ENCODE measurements around the gene WWC2.

The WWC2 gene

GRCh38 chr4:183081116-183081469 lies 18.0 kb upstream of the WWC2 start:
- H3K79me2 ChIP-seq (ENCODE audit: control insufficient read depth, insufficient read depth, low read length), result no peaks in the 10 kb centered on the region
- no peak overlapping the region for H3K18ac ChIP-seq (ENCODE audit: low read length)
- no peak overlapping the region for H4K5ac ChIP-seq (ENCODE audit: low read length)
- H3K79me1 ChIP-seq (ENCODE audit: low read length), result no peaks in the 10 kb centered on the region
- no peak overlapping the region for H3K4ac ChIP-seq (ENCODE audit: low read depth, low read length)
- no peaks in the 10 kb centered on the region for H3K36me3 ChIP-seq (ENCODE audit: control insufficient read depth, insufficient read depth, low read length)
- H4K8ac ChIP-seq (ENCODE audit: low read depth, low read length), result no peak overlapping the region
- H3K27me3 ChIP-seq (ENCODE audit: insufficient read depth, low read length, poor library complexity), result no peaks in the 10 kb centered on the region
- WGBS (ENCODE audit: extremely low coverage, insufficient coverage, low lambda C conversion rate), result no CpG with 5 or more reads among the region's 3 CpGs
- no peak overlapping the region for H2BK5ac ChIP-seq (ENCODE audit: low read length)
- no peak overlapping the region for H3K56ac ChIP-seq (ENCODE audit: low read length)
- H2BK15ac ChIP-seq (replicated peaks; ENCODE audit: low read depth), result no peak overlapping the region
- no peak overlapping the region for H2AK5ac ChIP-seq (ENCODE audit: low read length)
- H3K4me2 ChIP-seq (ENCODE audit: low read length), result no peak overlapping the region
- DNase-seq, result no peak
- no peak overlapping the region for H3K9ac ChIP-seq (ENCODE audit: low read length)
- no peak overlapping the region for H3K4me3 ChIP-seq (ENCODE audit: low read length)
- no peak overlapping the region for H2BK120ac ChIP-seq (ENCODE audit: low read depth, low read length)
- no peak overlapping the region for H3K23ac ChIP-seq (ENCODE audit: low read length)
- H3K27ac ChIP-seq (ENCODE audit: low read depth, low read length), result no peak overlapping the region
- H3K4me1 ChIP-seq (ENCODE audit: control insufficient read depth, low read depth, low read length), result peaks cover under 1% of the 10 kb centered on the region

GRCh38 chr4:183082053-183082452 lies 17.0 kb upstream of the WWC2 start:
- Histone ChIP-seq H3K27ac (ENCODE audit: low read depth, low read length) (no peak overlapping the region), H3K4me1 (ENCODE audit: control insufficient read depth, low read depth, low read length) (no peaks in the 10 kb centered on the region), H3K79me1 (ENCODE audit: low read length) (no peaks in the 10 kb centered on the region), H3K18ac (ENCODE audit: low read length) (no peak overlapping the region), H2AK5ac (ENCODE audit: low read length) (no peak overlapping the region), H2BK120ac (ENCODE audit: low read depth, low read length) (no peak overlapping the region), H3K4ac (ENCODE audit: low read depth, low read length) (no peak overlapping the region), H3K79me2 (ENCODE audit: control insufficient read depth, insufficient read depth, low read length) (no peaks in the 10 kb centered on the region), H4K5ac (ENCODE audit: low read length) (no peak overlapping the region), H3K36me3 (ENCODE audit: control insufficient read depth, insufficient read depth, low read length) (no peaks in the 10 kb centered on the region), H3K27me3 (ENCODE audit: insufficient read depth, low read length, poor library complexity) (no peaks in the 10 kb centered on the region), H3K9ac (ENCODE audit: low read length) (no peak overlapping the region), H4K8ac (ENCODE audit: low read depth, low read length) (no peak overlapping the region), H3K4me2 (ENCODE audit: low read length) (no peak overlapping the region), H3K23ac (ENCODE audit: low read length) (no peak overlapping the region), H2BK15ac (replicated peaks; ENCODE audit: low read depth) (no peak overlapping the region), H3K4me3 (ENCODE audit: low read length) (no peak overlapping the region), H3K56ac (ENCODE audit: low read length) (no peak overlapping the region), H2BK5ac (ENCODE audit: low read length) (no peak overlapping the region)
- WGBS (ENCODE audit: extremely low coverage, insufficient coverage, low lambda C conversion rate), result no CpG with 5 or more reads among the region's 3 CpGs
- no peak for DNase-seq

- no CpG with 5 or more reads among the region's 6 CpGs for WGBS (ENCODE audit: extremely low coverage, insufficient coverage, low lambda C conversion rate)
- no peak overlapping the region for H3K27ac ChIP-seq (ENCODE audit: low read depth, low read length)
- H3K4ac ChIP-seq (ENCODE audit: low read depth, low read length), result no peak overlapping the region
- H3K79me1 ChIP-seq (ENCODE audit: low read length), result no peaks in the 10 kb centered on the region
- no peaks in the 10 kb centered on the region for H3K4me1 ChIP-seq (ENCODE audit: control insufficient read depth, low read depth, low read length)
- H3K79me2 ChIP-seq (ENCODE audit: control insufficient read depth, insufficient read depth, low read length), result peaks cover 3% of the 10 kb centered on the region
- no peak overlapping the region for H3K18ac ChIP-seq (ENCODE audit: low read length)
- no peak for DNase-seq
- no peak overlapping the region for H3K4me2 ChIP-seq (ENCODE audit: low read length)
- H3K56ac ChIP-seq (ENCODE audit: low read length), result no peak overlapping the region
- no peak overlapping the region for H4K5ac ChIP-seq (ENCODE audit: low read length)
- no peak overlapping the region for H2BK120ac ChIP-seq (ENCODE audit: low read depth, low read length)
- H2BK15ac ChIP-seq (replicated peaks; ENCODE audit: low read depth), result no peak overlapping the region
- H2AK5ac ChIP-seq (ENCODE audit: low read length), result no peak overlapping the region
- H3K27me3 ChIP-seq (ENCODE audit: insufficient read depth, low read length, poor library complexity), result no peaks in the 10 kb centered on the region
- no peak overlapping the region for H2BK5ac ChIP-seq (ENCODE audit: low read length)
- no peaks in the 10 kb centered on the region for H3K36me3 ChIP-seq (ENCODE audit: control insufficient read depth, insufficient read depth, low read length)
- no peak overlapping the region for H3K9ac ChIP-seq (ENCODE audit: low read length)
- no peak overlapping the region for H3K23ac ChIP-seq (ENCODE audit: low read length)
- no peak overlapping the region for H4K8ac ChIP-seq (ENCODE audit: low read depth, low read length)
- H3K4me3 ChIP-seq (ENCODE audit: low read length), result no peak overlapping the region
Measured at GRCh38 chr4:183094393-183095198, 4.5 kb upstream of the WWC2 start.

- H2BK15ac ChIP-seq (replicated peaks; ENCODE audit: low read depth), result no peak overlapping the region
- no peak overlapping the region for H3K4me3 ChIP-seq (ENCODE audit: low read length)
- no peak overlapping the region for H2BK5ac ChIP-seq (ENCODE audit: low read length)
- no peak overlapping the region for H2BK120ac ChIP-seq (ENCODE audit: low read depth, low read length)
- H3K9ac ChIP-seq (ENCODE audit: low read length), result no peak overlapping the region
- no peak for DNase-seq
- no peaks in the 10 kb centered on the region for H3K27me3 ChIP-seq (ENCODE audit: insufficient read depth, low read length, poor library complexity)
- H3K4me2 ChIP-seq (ENCODE audit: low read length), result no peak overlapping the region
- no peak overlapping the region for H3K4ac ChIP-seq (ENCODE audit: low read depth, low read length)
- no peak overlapping the region for H3K56ac ChIP-seq (ENCODE audit: low read length)
- no peak overlapping the region for H2AK5ac ChIP-seq (ENCODE audit: low read length)
- H3K18ac ChIP-seq (ENCODE audit: low read length), result no peak overlapping the region
- H3K23ac ChIP-seq (ENCODE audit: low read length), result no peak overlapping the region
- H4K8ac ChIP-seq (ENCODE audit: low read depth, low read length), result no peak overlapping the region
- no peak overlapping the region for H4K5ac ChIP-seq (ENCODE audit: low read length)
- no peaks in the 10 kb centered on the region for H3K79me1 ChIP-seq (ENCODE audit: low read length)
- H3K4me1 ChIP-seq (ENCODE audit: control insufficient read depth, low read depth, low read length), result no peaks in the 10 kb centered on the region
- no peak overlapping the region for H3K27ac ChIP-seq (ENCODE audit: low read depth, low read length)
- H3K79me2 ChIP-seq (ENCODE audit: control insufficient read depth, insufficient read depth, low read length), result peaks cover 8% of the 10 kb centered on the region
- no CpG with 5 or more reads among the region's 1 CpG for WGBS (ENCODE audit: extremely low coverage, insufficient coverage, low lambda C conversion rate)
- no peaks in the 10 kb centered on the region for H3K36me3 ChIP-seq (ENCODE audit: control insufficient read depth, insufficient read depth, low read length)
Measured at GRCh38 chr4:183095199-183095512, 3.9 kb upstream of the WWC2 start.

GRCh38 chr4:183096276-183096965 lies 2.6 kb upstream of the WWC2 start:
- H3K4me1 ChIP-seq (ENCODE audit: control insufficient read depth, low read depth, low read length), result no peaks in the 10 kb centered on the region
- H2BK15ac ChIP-seq (replicated peaks; ENCODE audit: low read depth), result peak overlapping the region; percentile 79
- no peak overlapping the region for H4K8ac ChIP-seq (ENCODE audit: low read depth, low read length)
- H3K9ac ChIP-seq (ENCODE audit: low read length), result peak overlapping the region; percentile 21
- no peaks in the 10 kb centered on the region for H3K79me1 ChIP-seq (ENCODE audit: low read length)
- peak overlapping the region; percentile 4 for H3K56ac ChIP-seq (ENCODE audit: low read length)
- no CpG with 5 or more reads among the region's 15 CpGs for WGBS (ENCODE audit: extremely low coverage, insufficient coverage, low lambda C conversion rate)
- no peak overlapping the region for H2BK120ac ChIP-seq (ENCODE audit: low read depth, low read length)
- no peak overlapping the region for H3K23ac ChIP-seq (ENCODE audit: low read length)
- peak overlapping the region; percentile 70 for H3K18ac ChIP-seq (ENCODE audit: low read length)
- H2AK5ac ChIP-seq (ENCODE audit: low read length), result no peak overlapping the region
- H3K79me2 ChIP-seq (ENCODE audit: control insufficient read depth, insufficient read depth, low read length), result peaks cover 13% of the 10 kb centered on the region
- DNase-seq, result no peak
- H2BK5ac ChIP-seq (ENCODE audit: low read length), result no peak overlapping the region
- no peak overlapping the region for H3K4me3 ChIP-seq (ENCODE audit: low read length)
- H3K27ac ChIP-seq (ENCODE audit: low read depth, low read length), result no peak overlapping the region
- H4K5ac ChIP-seq (ENCODE audit: low read length), result no peak overlapping the region
- H3K27me3 ChIP-seq (ENCODE audit: insufficient read depth, low read length, poor library complexity), result no peaks in the 10 kb centered on the region
- no peak overlapping the region for H3K4me2 ChIP-seq (ENCODE audit: low read length)
- no peaks in the 10 kb centered on the region for H3K36me3 ChIP-seq (ENCODE audit: control insufficient read depth, insufficient read depth, low read length)
- H3K4ac ChIP-seq (ENCODE audit: low read depth, low read length), result no peak overlapping the region

Measured in mesendoderm (in vitro differentiated cells).